K562 (cell line): ENCODE results near the gene PRUNE1. TPM values are rescaled to one million over a fixed set of nuclear protein-coding genes. Genes with fewer than 3 reads are reported as not detected.

Experiments
- BCOR ChIP-seq: fragments of 450-650 bp; IDR thresholded peaks from 2 replicates; pipeline ENCODE4 v1.6.1; 2016
- KDM1A ChIP-seq, 2 experiments: fragments of 450-650 bp; IDR thresholded peaks; 2 replicates each; pipeline ENCODE4 v1.6.1; 2016; ENCODE audit warnings: mild to moderate bottlenecking in 2 of 2
- KHSRP ChIP-seq: fragments of 450-650 bp; IDR thresholded peaks from 2 replicates; pipeline ENCODE4 v1.6.1; 2017
- LARP7 ChIP-seq: fragments of 450-650 bp; IDR thresholded peaks from 2 replicates; pipeline ENCODE4 v1.6.1; 2016
- MEF2A ChIP-seq: IDR thresholded peaks from 2 replicates; pipeline ENCODE4 v1.6.1; 2011; ENCODE audit warnings: low read depth, mild to moderate bottlenecking, low read length, moderate library complexity; ENCODE audit not compliant: control insufficient read depth
- MEF2D ChIP-seq: conservative IDR thresholded peaks from 2 replicates; pipeline ENCODE4 v1.6.1; 2016; ENCODE audit warnings: low read depth, missing genetic modification characterization, missing compliant biosample characterization
- RBM17 ChIP-seq: fragments of 200-400 bp; formaldehyde crosslinking; IDR thresholded peaks from 2 replicates; pipeline ENCODE4 v1.6.1; 2017; ENCODE audit warnings: low read depth, mild to moderate bottlenecking, low read length, borderline replicate concordance
- ZNF174 ChIP-seq: fragments of 250-450 bp; sonication (Bioruptor Pico); IDR thresholded peaks from 2 replicates; pipeline ENCODE4 v1.4.0; 2020; ENCODE audit warnings: mild to moderate bottlenecking
- ZNF232 ChIP-seq: sonication (generic); formaldehyde crosslinking; IDR thresholded peaks from 2 replicates; pipeline ENCODE4 v1.8.0; 2022; ENCODE audit warnings: mild to moderate bottlenecking, missing genetic modification reagents
- ZNF239 ChIP-seq: fragments of 250-450 bp; sonication (Bioruptor Pico); IDR thresholded peaks from 2 replicates; pipeline ENCODE4 v1.4.0; 2020; ENCODE audit warnings: mild to moderate bottlenecking
- ZNF764 ChIP-seq: fragments of 250-450 bp; sonication (Bioruptor Pico); IDR thresholded peaks from 2 replicates; pipeline ENCODE4 v1.4.0; 2020; ENCODE audit warnings: low read depth, mild to moderate bottlenecking, moderate library complexity
- polyA plus RNA-seq, 8 experiments: library from polyadenylated mRNA; depleted of rRNA in 4 of 8; stranded (reverse) in 5 of 8; unstranded in 3 of 8; fragments of >200 nt; fragmentation: Nextera tagmentation in 2 of 8; fragmentation: Illumina TruSeq in 1 of 8; extraction: Ambion mirVana in 2 of 8; extraction: Trizol in 1 of 8; gene quantifications; 2 replicates each; pipeline versions ENCODE4 v1.2.1 to v1.2.3, GENCODE V29; 2011 to 2014; ENCODE audit warnings: inconsistent platforms in 1 of 8, missing spikeins in 1 of 8
- total RNA-seq, 7 experiments: library from RNA; depleted of rRNA in 6 of 7; stranded (reverse); fragments of >200 nt in 6 of 7; fragmentation: Illumina TruSeq in 2 of 7; extraction: Trizol in 2 of 7; gene quantifications; 2 replicates each; pipeline versions ENCODE4 v1.2.1 to v1.2.3, GENCODE V29; 2011 to 2021; ENCODE audit warnings: low replicate concordance in 1 of 7
- TF ChIP-seq, protein P1 (sequence below): fragments of 450-650 bp; formaldehyde crosslinking; IDR thresholded peaks from 2 replicates; pipeline ENCODE4 v1.4.0; 2022; ENCODE audit warnings: mild to moderate bottlenecking, moderate library complexity
- TF ChIP-seq, protein P2 (sequence below): fragments of 450-650 bp; IDR thresholded peaks from 2 replicates; pipeline ENCODE4 v1.6.1; 2016; ENCODE audit warnings: borderline replicate concordance
- TF ChIP-seq, protein P3 (sequence below), 3 experiments: fragments of 200-800 bp in 1 of 3; fragments of 250-450 bp in 1 of 3; fragments of 450-650 bp in 1 of 3; sonication (Bioruptor Pico) in 1 of 3; sonication (Bioruptor generic) in 1 of 3; formaldehyde crosslinking in 1 of 3; IDR thresholded peaks; 2 replicates each; pipeline versions ENCODE4 v1.6.1 to v1.8.0; 2016 to 2022; ENCODE audit warnings: mild to moderate bottlenecking in 2 of 3, missing genetic modification characterization in 2 of 3, missing compliant biosample characterization in 1 of 3, moderate library complexity in 1 of 3
- TF ChIP-seq, protein P4 (sequence below): fragments of 450-650 bp; IDR thresholded peaks from 2 replicates; pipeline ENCODE4 v1.6.1; 2016; ENCODE audit warnings: antibody characterized with exemption
- TF ChIP-seq, protein P5 (sequence below): fragments of 250-450 bp; sonication (Bioruptor Pico); IDR thresholded peaks from 2 replicates; pipeline ENCODE4 v1.8.0; 2022; ENCODE audit warnings: inconsistent platforms
- TF ChIP-seq, protein P6 (sequence below): fragments of 450-650 bp; IDR thresholded peaks from 2 replicates; pipeline ENCODE4 v1.6.1; 2017; ENCODE audit warnings: mild to moderate bottlenecking, moderate library complexity

Gene PRUNE1
- total and polyA plus RNA-seq, 9 of the 15 experiments (the other 6 are each of a cell fraction or from before 2014, with no cell fraction given) = 16.7 to 48.3 (median 26.2) TPM

DNA sequence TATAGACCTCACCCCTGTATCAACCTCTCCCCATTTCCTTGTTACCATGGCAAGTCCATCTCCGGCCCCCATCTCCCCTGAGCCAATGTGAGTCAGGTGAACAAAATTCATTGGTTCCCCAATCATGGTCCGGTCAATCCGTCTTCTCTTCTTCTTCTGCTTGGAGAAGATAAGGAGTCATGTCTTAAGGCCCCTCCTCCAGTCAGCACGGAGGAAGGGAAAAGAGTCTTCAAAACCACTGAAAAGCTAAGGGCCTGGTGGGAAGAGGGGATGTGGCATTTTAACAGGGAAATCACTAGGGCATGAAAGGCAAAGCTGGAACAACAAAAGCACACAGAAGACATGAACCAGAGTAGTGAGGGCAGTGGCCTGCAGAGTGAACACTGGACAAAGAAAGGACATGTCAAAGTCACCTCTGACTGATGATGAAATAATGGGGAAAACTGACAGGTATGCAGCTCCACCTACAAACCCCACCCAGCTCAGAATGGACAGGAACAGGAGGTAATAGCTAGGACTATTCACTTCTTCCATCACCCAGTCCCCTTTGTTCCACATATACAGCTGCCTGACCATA is 46.8 kb downstream of the PRUNE1 start (continued):
- TF ChIP-seq, protein P1, sequence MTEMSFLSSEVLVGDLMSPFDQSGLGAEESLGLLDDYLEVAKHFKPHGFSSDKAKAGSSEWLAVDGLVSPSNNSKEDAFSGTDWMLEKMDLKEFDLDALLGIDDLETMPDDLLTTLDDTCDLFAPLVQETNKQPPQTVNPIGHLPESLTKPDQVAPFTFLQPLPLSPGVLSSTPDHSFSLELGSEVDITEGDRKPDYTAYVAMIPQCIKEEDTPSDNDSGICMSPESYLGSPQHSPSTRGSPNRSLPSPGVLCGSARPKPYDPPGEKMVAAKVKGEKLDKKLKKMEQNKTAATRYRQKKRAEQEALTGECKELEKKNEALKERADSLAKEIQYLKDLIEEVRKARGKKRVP = no peak
- TF ChIP-seq LARP7 (no peak), KDM1A (IDR thresholded peaks at IDR 0.05) (peak; percentile 92 to 93), BCOR (0 out of 2 replicates have a peak, but pooled peaks have one; percentile 35), ZNF764 (CRISPR knock-in tag) (no peak), ZNF174 (CRISPR knock-in tag) (no peak), MEF2A (no peak), RBM17 (no peak), ZNF232 (CRISPR knock-in tag) (no peak), ZNF239 (CRISPR knock-in tag) (no peak; the same call in 1 of the 2 replicates), MEF2D (no peak), KHSRP (no peak)
- TF ChIP-seq, protein P2, sequence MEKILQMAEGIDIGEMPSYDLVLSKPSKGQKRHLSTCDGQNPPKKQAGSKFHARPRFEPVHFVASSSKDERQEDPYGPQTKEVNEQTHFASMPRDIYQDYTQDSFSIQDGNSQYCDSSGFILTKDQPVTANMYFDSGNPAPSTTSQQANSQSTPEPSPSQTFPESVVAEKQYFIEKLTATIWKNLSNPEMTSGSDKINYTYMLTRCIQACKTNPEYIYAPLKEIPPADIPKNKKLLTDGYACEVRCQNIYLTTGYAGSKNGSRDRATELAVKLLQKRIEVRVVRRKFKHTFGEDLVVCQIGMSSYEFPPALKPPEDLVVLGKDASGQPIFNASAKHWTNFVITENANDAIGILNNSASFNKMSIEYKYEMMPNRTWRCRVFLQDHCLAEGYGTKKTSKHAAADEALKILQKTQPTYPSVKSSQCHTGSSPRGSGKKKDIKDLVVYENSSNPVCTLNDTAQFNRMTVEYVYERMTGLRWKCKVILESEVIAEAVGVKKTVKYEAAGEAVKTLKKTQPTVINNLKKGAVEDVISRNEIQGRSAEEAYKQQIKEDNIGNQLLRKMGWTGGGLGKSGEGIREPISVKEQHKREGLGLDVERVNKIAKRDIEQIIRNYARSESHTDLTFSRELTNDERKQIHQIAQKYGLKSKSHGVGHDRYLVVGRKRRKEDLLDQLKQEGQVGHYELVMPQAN = 0 out of 2 replicates have a peak, but pooled peaks have one; percentile 16
- TF ChIP-seq, protein P3, sequence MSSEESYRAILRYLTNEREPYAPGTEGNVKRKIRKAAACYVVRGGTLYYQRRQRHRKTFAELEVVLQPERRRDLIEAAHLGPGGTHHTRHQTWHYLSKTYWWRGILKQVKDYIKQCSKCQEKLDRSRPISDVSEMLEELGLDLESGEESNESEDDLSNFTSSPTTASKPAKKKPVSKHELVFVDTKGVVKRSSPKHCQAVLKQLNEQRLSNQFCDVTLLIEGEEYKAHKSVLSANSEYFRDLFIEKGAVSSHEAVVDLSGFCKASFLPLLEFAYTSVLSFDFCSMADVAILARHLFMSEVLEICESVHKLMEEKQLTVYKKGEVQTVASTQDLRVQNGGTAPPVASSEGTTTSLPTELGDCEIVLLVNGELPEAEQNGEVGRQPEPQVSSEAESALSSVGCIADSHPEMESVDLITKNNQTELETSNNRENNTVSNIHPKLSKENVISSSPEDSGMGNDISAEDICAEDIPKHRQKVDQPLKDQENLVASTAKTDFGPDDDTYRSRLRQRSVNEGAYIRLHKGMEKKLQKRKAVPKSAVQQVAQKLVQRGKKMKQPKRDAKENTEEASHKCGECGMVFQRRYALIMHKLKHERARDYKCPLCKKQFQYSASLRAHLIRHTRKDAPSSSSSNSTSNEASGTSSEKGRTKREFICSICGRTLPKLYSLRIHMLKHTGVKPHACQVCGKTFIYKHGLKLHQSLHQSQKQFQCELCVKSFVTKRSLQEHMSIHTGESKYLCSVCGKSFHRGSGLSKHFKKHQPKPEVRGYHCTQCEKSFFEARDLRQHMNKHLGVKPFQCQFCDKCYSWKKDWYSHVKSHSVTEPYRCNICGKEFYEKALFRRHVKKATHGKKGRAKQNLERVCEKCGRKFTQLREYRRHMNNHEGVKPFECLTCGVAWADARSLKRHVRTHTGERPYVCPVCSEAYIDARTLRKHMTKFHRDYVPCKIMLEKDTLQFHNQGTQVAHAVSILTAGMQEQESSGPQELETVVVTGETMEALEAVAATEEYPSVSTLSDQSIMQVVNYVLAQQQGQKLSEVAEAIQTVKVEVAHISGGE (CRISPR knock-in tag; IDR thresholded peaks at IDR 0.05) = 0 out of 6 replicates have a peak, but pooled peaks of 1 of the 3 experiments have one; percentile 28
- TF ChIP-seq, protein P4, sequence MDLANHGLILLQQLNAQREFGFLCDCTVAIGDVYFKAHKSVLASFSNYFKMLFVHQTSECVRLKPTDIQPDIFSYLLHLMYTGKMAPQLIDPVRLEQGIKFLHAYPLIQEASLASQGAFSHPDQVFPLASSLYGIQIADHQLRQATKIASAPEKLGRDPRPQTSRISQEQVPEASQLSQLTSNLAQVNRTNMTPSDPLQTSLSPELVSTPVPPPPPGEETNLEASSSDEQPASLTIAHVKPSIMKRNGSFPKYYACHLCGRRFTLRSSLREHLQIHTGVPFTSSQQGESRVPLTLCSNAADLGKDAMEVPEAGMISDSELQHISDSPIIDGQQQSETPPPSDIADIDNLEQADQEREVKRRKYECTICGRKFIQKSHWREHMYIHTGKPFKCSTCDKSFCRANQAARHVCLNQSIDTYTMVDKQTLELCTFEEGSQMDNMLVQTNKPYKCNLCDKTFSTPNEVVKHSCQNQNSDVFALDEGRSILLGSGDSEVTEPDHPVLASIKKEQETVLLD = peak; percentile 55; the same call in 1 of the 2 replicates
- TF ChIP-seq, protein P5, sequence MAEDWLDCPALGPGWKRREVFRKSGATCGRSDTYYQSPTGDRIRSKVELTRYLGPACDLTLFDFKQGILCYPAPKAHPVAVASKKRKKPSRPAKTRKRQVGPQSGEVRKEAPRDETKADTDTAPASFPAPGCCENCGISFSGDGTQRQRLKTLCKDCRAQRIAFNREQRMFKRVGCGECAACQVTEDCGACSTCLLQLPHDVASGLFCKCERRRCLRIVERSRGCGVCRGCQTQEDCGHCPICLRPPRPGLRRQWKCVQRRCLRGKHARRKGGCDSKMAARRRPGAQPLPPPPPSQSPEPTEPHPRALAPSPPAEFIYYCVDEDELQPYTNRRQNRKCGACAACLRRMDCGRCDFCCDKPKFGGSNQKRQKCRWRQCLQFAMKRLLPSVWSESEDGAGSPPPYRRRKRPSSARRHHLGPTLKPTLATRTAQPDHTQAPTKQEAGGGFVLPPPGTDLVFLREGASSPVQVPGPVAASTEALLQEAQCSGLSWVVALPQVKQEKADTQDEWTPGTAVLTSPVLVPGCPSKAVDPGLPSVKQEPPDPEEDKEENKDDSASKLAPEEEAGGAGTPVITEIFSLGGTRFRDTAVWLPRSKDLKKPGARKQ = no peak
- TF ChIP-seq, protein P6, sequence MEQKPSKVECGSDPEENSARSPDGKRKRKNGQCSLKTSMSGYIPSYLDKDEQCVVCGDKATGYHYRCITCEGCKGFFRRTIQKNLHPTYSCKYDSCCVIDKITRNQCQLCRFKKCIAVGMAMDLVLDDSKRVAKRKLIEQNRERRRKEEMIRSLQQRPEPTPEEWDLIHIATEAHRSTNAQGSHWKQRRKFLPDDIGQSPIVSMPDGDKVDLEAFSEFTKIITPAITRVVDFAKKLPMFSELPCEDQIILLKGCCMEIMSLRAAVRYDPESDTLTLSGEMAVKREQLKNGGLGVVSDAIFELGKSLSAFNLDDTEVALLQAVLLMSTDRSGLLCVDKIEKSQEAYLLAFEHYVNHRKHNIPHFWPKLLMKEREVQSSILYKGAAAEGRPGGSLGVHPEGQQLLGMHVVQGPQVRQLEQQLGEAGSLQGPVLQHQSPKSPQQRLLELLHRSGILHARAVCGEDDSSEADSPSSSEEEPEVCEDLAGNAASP = no peak
